Measurements from ENCODE around the gene URAD. TPM values are rescaled to one million over a fixed set of nuclear protein-coding genes. Genes with fewer than 3 reads are reported as not detected.

URAD gene
- total RNA-seq: not detected in 2 replicates

GRCh38 chr13:27988520-27988919 lies at the start of gene URAD:
Gene URAD, minus strand, starts transcription at chr13:27988693. Its CDS starts 56 bp downstream, at chr13:27988637.

GRCh38 chr13:27969082-27969865 lies 19.2 kb downstream of the URAD start, which contains the start of gene CDX2:
Gene CDX2, minus strand, starts transcription at chr13:27969315. Its CDS starts 309 bp downstream, at chr13:27969006.

Other genes with a start within 250 kb of the URAD start
- not detected in 2 replicates for gene GSX1, start 196.2 kb downstream of the URAD start, total RNA-seq
- not detected in 2 replicates for gene PDX1, start 68.7 kb downstream of the URAD start, total RNA-seq
- gene CDX2, start 19.4 kb downstream of the URAD start, total RNA-seq: not detected in 2 replicates
- not detected in 2 replicates for gene FLT3, start 111.9 kb upstream of the URAD start, total RNA-seq
- 13.8 and 20.6 TPM in 2 replicates for gene PAN3, start 149.9 kb upstream of the URAD start, total RNA-seq